ENCODE measurements around the gene OR10V1. TPM values are rescaled to one million over a fixed set of nuclear protein-coding genes. Genes with fewer than 3 reads are reported as not detected.

Gene OR10V1
- total and polyA plus RNA-seq, 2 donors from 2014 or later = not detected

GRCh38 chr11:59716051-59716450 lies 2.4 kb upstream of the OR10V1 start:
- Histone ChIP-seq H3K9ac (ENCODE audit: low read length in 3 of 3) (no peak overlapping the region), H3K9me3 (ENCODE audit: control insufficient read depth in 2 of 3, insufficient read depth in 1 of 3, low read length in 3 of 3) (no peaks in the 10 kb centered on the region), H3K36me3 (ENCODE audit: control insufficient read depth in 2 of 3, insufficient read depth in 3 of 3, low read length in 3 of 3) (no peaks in the 10 kb centered on the region), H3K27ac (ENCODE audit: low read depth in 2 of 2, low read length in 2 of 2) (no peak overlapping the region), H3K4me3 (ENCODE audit: low read length in 3 of 3) (no peak overlapping the region), H3K27me3 (ENCODE audit: control insufficient read depth, insufficient read depth, low read length) (no peaks in the 10 kb centered on the region), H3K4me1 (ENCODE audit: control insufficient read depth in 2 of 3, insufficient read depth in 2 of 3, low read depth in 1 of 3, low read length in 3 of 3) (no peaks in the 10 kb centered on the region)
- intact Hi-C loops (cut with DNase I) = no loop called here
- DNase-seq (no peak), FAIRE-seq (no peak)
- TF ChIP-seq, protein P1, sequence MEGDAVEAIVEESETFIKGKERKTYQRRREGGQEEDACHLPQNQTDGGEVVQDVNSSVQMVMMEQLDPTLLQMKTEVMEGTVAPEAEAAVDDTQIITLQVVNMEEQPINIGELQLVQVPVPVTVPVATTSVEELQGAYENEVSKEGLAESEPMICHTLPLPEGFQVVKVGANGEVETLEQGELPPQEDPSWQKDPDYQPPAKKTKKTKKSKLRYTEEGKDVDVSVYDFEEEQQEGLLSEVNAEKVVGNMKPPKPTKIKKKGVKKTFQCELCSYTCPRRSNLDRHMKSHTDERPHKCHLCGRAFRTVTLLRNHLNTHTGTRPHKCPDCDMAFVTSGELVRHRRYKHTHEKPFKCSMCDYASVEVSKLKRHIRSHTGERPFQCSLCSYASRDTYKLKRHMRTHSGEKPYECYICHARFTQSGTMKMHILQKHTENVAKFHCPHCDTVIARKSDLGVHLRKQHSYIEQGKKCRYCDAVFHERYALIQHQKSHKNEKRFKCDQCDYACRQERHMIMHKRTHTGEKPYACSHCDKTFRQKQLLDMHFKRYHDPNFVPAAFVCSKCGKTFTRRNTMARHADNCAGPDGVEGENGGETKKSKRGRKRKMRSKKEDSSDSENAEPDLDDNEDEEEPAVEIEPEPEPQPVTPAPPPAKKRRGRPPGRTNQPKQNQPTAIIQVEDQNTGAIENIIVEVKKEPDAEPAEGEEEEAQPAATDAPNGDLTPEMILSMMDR (IDR thresholded peaks at IDR 0.05; ENCODE audit: borderline replicate concordance, extremely low read depth, insufficient read depth) = no peak

- TF ChIP-seq, protein P1 (IDR thresholded peaks at IDR 0.05; ENCODE audit: borderline replicate concordance, extremely low read depth, insufficient read depth) = no peak
- intact Hi-C loops (cut with DNase I) = no loop called here
- H3K9ac ChIP-seq (ENCODE audit: low read length in 3 of 3) = no peak overlapping the region
- no peaks in the 10 kb centered on the region for H3K27me3 ChIP-seq (ENCODE audit: control insufficient read depth, insufficient read depth, low read length)
- H3K4me1 ChIP-seq (ENCODE audit: control insufficient read depth in 2 of 3, insufficient read depth in 2 of 3, low read depth in 1 of 3, low read length in 3 of 3) = no peaks in the 10 kb centered on the region
- FAIRE-seq = no peak
- H3K4me3 ChIP-seq (ENCODE audit: low read length in 3 of 3) = no peak overlapping the region
- no peak for DNase-seq
- no peaks in the 10 kb centered on the region for H3K9me3 ChIP-seq (ENCODE audit: control insufficient read depth in 2 of 3, insufficient read depth in 1 of 3, low read length in 3 of 3)
- H3K27ac ChIP-seq (ENCODE audit: low read depth in 2 of 2, low read length in 2 of 2) = no peak overlapping the region
- no peaks in the 10 kb centered on the region for H3K36me3 ChIP-seq (ENCODE audit: control insufficient read depth in 2 of 3, insufficient read depth in 3 of 3, low read length in 3 of 3)
These were observed 3.4 kb downstream of the OR10V1 start for GRCh38 chr11:59710136-59710847.

GRCh38 chr11:59708537-59708936 lies 5.1 kb downstream of the OR10V1 start:
- Histone ChIP-seq H3K4me1 (ENCODE audit: control insufficient read depth in 2 of 3, insufficient read depth in 2 of 3, low read depth in 1 of 3, low read length in 3 of 3) (no peaks in the 10 kb centered on the region), H3K27me3 (ENCODE audit: control insufficient read depth, insufficient read depth, low read length) (no peaks in the 10 kb centered on the region), H3K9ac (ENCODE audit: low read length in 3 of 3) (no peak overlapping the region), H3K9me3 (ENCODE audit: control insufficient read depth in 2 of 3, insufficient read depth in 1 of 3, low read length in 3 of 3) (no peaks in the 10 kb centered on the region), H3K36me3 (ENCODE audit: control insufficient read depth in 2 of 3, insufficient read depth in 3 of 3, low read length in 3 of 3) (no peaks in the 10 kb centered on the region), H3K27ac (ENCODE audit: low read depth in 2 of 2, low read length in 2 of 2) (no peak overlapping the region), H3K4me3 (ENCODE audit: low read length in 3 of 3) (no peak overlapping the region)
- intact Hi-C loops (cut with DNase I) = no loop called here
- TF ChIP-seq, protein P1 (IDR thresholded peaks at IDR 0.05; ENCODE audit: borderline replicate concordance, extremely low read depth, insufficient read depth) = no peak
- no peak for FAIRE-seq
- no peak for DNase-seq

DNA sequence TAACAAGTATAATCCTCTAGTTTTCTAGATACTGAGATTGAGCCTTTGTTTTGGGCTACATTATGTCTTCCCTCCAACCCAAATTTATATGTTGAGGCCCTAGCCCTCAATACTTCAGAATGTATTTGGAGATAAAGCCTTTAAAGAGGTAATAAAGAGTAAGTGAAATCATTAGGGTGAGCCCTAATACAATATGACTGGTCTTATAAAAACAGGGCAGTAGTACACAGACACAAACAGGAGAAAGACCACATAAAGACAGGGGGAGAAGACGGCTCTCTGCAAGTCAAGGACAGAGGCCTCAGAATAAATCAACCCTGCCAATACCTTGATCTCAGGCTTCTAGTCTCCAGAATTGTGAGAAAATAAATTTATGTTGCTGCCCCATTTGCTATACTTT lies 6.3 kb downstream of the OR10V1 start:
- intact Hi-C loops (cut with DNase I) = no loop called here
- Histone ChIP-seq H3K9ac (ENCODE audit: low read length in 3 of 3) (no peak overlapping the region), H3K4me1 (ENCODE audit: control insufficient read depth in 2 of 3, insufficient read depth in 2 of 3, low read depth in 1 of 3, low read length in 3 of 3) (no peaks in the 10 kb centered on the region), H3K9me3 (ENCODE audit: control insufficient read depth in 2 of 3, insufficient read depth in 1 of 3, low read length in 3 of 3) (no peaks in the 10 kb centered on the region), H3K27me3 (ENCODE audit: control insufficient read depth, insufficient read depth, low read length) (no peaks in the 10 kb centered on the region), H3K4me3 (ENCODE audit: low read length in 3 of 3) (no peak overlapping the region), H3K27ac (ENCODE audit: low read depth in 2 of 2, low read length in 2 of 2) (no peak overlapping the region), H3K36me3 (ENCODE audit: control insufficient read depth in 2 of 3, insufficient read depth in 3 of 3, low read length in 3 of 3) (no peaks in the 10 kb centered on the region)
- FAIRE-seq = no peak
- TF ChIP-seq, protein P1 (IDR thresholded peaks at IDR 0.05; ENCODE audit: borderline replicate concordance, extremely low read depth, insufficient read depth) = no peak
- DNase-seq = no peak

Measured in kidney (tissue), 14 donors.